Measurements from ENCODE around the gene ARHGEF19. TPM values are rescaled to one million over a fixed set of nuclear protein-coding genes. Genes with fewer than 3 reads are reported as not detected.
A peak's percentile ranks its signal among the peaks of the same experiment; 100 is the strongest.

The ARHGEF19 gene
- total RNA-seq, 1 experiment from 2014 or later, result 13.8 TPM

DNA sequence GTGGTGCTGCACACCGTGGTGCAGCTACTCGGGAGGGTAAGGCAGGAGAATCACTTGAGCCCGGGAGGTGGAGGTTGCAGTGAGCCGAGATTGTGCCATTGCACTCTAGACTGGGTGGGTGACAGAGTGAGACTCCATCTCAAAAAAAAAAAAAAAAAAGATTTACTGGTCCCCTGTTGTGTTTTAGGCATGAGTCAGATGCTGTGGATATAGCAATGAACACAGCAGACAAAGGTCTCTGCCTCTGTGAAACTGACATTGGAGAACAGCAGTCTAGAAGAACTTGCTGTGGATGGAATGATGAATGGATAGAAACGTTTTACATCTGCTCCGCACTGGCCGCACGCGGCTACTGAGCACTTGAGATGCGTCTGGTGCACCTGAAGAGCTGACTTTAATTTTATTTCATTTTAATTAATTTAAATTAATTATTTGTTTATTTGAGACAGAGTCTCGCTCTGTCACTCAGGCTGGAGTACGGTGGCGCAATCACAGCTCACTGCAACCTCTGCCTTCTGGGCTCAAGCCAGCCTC lies 32.1 kb downstream of the ARHGEF19 start:
- H3K79me2 ChIP-seq (ENCODE audit: low read length), result peaks cover 58% of the 10 kb centered on the region
- no peaks in the 10 kb centered on the region for H3K36me3 ChIP-seq (ENCODE audit: low read depth, low read length)
- peaks cover 6% of the 10 kb centered on the region for H3F3A ChIP-seq (ENCODE audit: low read length, unreplicated experiment)
- intact Hi-C loops (cut with micrococcal nuclease), result no loop called here
- ATAC-seq, result no peak
- TF ChIP-seq, protein P1, sequence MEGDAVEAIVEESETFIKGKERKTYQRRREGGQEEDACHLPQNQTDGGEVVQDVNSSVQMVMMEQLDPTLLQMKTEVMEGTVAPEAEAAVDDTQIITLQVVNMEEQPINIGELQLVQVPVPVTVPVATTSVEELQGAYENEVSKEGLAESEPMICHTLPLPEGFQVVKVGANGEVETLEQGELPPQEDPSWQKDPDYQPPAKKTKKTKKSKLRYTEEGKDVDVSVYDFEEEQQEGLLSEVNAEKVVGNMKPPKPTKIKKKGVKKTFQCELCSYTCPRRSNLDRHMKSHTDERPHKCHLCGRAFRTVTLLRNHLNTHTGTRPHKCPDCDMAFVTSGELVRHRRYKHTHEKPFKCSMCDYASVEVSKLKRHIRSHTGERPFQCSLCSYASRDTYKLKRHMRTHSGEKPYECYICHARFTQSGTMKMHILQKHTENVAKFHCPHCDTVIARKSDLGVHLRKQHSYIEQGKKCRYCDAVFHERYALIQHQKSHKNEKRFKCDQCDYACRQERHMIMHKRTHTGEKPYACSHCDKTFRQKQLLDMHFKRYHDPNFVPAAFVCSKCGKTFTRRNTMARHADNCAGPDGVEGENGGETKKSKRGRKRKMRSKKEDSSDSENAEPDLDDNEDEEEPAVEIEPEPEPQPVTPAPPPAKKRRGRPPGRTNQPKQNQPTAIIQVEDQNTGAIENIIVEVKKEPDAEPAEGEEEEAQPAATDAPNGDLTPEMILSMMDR (conservative IDR thresholded peaks at IDR 0.05; ENCODE audit: low read depth, low read length), result no peak
- TF ChIP-seq EZH2 (IDR thresholded peaks at IDR 0.05; ENCODE audit: low read length, unreplicated experiment) (no peak), EZH2phosphoT487 (IDR thresholded peaks at IDR 0.05; ENCODE audit: borderline replicate concordance, low read length) (no peak)
- no peak overlapping the region for H3K9ac ChIP-seq (ENCODE audit: low read length)
- no peaks in the 10 kb centered on the region for H4K20me1 ChIP-seq (ENCODE audit: low read length)
- no peaks in the 10 kb centered on the region for H3K27me3 ChIP-seq (ENCODE audit: low read length)
- DNase-seq, result peak; percentile 57
- H3K27ac ChIP-seq (ENCODE audit: low read length), result peak overlapping the region; percentile 87; the same call in 1 of the 2 replicates
- H3K4me1 ChIP-seq (ENCODE audit: insufficient read depth, low read length), result peaks cover 94% of the 10 kb centered on the region
- ChIA-PET CTCF (no interaction called here), POLR2A (ENCODE audit: unreplicated experiment) (interaction anchor here (1.7 kb wide), 1 partner anchor 35 kb away, joined by 5 read pairs; no protein-coding TSS in a partner anchor)
- H2AFZ ChIP-seq (ENCODE audit: low read length), result no peak overlapping the region
- H3K9me3 ChIP-seq (ENCODE audit: low read length), result no peaks in the 10 kb centered on the region
- no peaks in the 10 kb centered on the region for H3K9me2 ChIP-seq (replicated peaks; ENCODE audit: low read length)
- H3K4me2 ChIP-seq (ENCODE audit: low read length), result no peak overlapping the region
- no peak overlapping the region for H3K4me3 ChIP-seq (ENCODE audit: low read length)
- no TSS peak for BruUV-seq (replicated peaks)

GRCh38 chr1:16178596-16179497 lies 33.6 kb downstream of the ARHGEF19 start:
- H3K4me1 ChIP-seq (ENCODE audit: insufficient read depth, low read length), result peaks cover 97% of the 10 kb centered on the region
- DNase-seq (peak; percentile 65), ATAC-seq (peak; percentile 1; the same call in 1 of the 2 replicates)
- peaks cover 61% of the 10 kb centered on the region for H3K79me2 ChIP-seq (ENCODE audit: low read length)
- H4K20me1 ChIP-seq (ENCODE audit: low read length), result no peaks in the 10 kb centered on the region
- no TSS peak for BruUV-seq (replicated peaks)
- peak overlapping the region; percentile 44 for H3K4me2 ChIP-seq (ENCODE audit: low read length)
- ChIA-PET CTCF (no interaction called here), POLR2A (ENCODE audit: unreplicated experiment) (interaction anchor here (0.7 kb wide), 1 partner anchor 10 kb away, joined by 6 read pairs; no protein-coding TSS in a partner anchor)
- H2AFZ ChIP-seq (ENCODE audit: low read length), result no peak overlapping the region
- H3K27ac ChIP-seq (ENCODE audit: low read length), result peak overlapping the region; percentile 58
- no peak for TF ChIP-seq EZH2phosphoT487 (IDR thresholded peaks at IDR 0.05; ENCODE audit: borderline replicate concordance, low read length)
- TF ChIP-seq, protein P1 (conservative IDR thresholded peaks at IDR 0.05; ENCODE audit: low read depth, low read length), result no peak
- TF ChIP-seq EZH2 (IDR thresholded peaks at IDR 0.05; ENCODE audit: low read length, unreplicated experiment), result no peak
- H3K9me2 ChIP-seq (replicated peaks; ENCODE audit: low read length), result no peaks in the 10 kb centered on the region
- no peak overlapping the region for H3K4me3 ChIP-seq (ENCODE audit: low read length)
- H3K27me3 ChIP-seq (ENCODE audit: low read length), result no peaks in the 10 kb centered on the region
- H3K9me3 ChIP-seq (ENCODE audit: low read length), result no peaks in the 10 kb centered on the region
- intact Hi-C loops (cut with micrococcal nuclease), result no loop called here
- H3K9ac ChIP-seq (ENCODE audit: low read length), result no peak overlapping the region
- H3K36me3 ChIP-seq (ENCODE audit: low read depth, low read length), result no peaks in the 10 kb centered on the region
- peaks cover 6% of the 10 kb centered on the region for H3F3A ChIP-seq (ENCODE audit: low read length, unreplicated experiment)
